Erythroblast (primary cell): ENCODE results near the gene SPTSSA.
"Not testable (repeated sequence)": the region's sequence is repeated elsewhere in the genome, so short reads cannot be mapped to it uniquely, and the experiment has no call there.

Source experiments
- GATA1 ChIP-seq: IDR thresholded peaks from 2 replicates; pipeline ENCODE4 v1.6.1; 2011; ENCODE audit warnings: low read depth, mild to moderate bottlenecking, control low read depth, low read length, moderate library complexity
- POLR2A ChIP-seq: IDR thresholded peaks from 2 replicates; pipeline ENCODE4 v1.6.1; 2011; ENCODE audit warnings: mild to moderate bottlenecking, low read length

- TF ChIP-seq POLR2A, GATA1: not testable (repeated sequence)
Measured at GRCh38 chr14:34504027-34504426, 42.0 kb upstream of the SPTSSA start.
